ENCODE measurements around the gene SEMA4C. TPM values are rescaled to one million over a fixed set of nuclear protein-coding genes. Genes with fewer than 3 reads are reported as not detected.

Gene SEMA4C
- total and polyA plus RNA-seq, 9 of the 15 experiments (the other 6 are each of a cell fraction or from before 2014, with no cell fraction given): 0.32 to 59.7 (median 23.9) TPM

- Histone ChIP-seq H3K36me3 (ENCODE audit: control insufficient read depth, insufficient read depth, low read length) (peaks cover 78% of the 10 kb centered on the region), H4K20me1 (replicated peaks; ENCODE audit: control insufficient read depth, insufficient read depth, low read length) (no peaks in the 10 kb centered on the region), H3K9me3 (replicated peaks; ENCODE audit: control insufficient read depth, insufficient read depth, low read depth, low read length) (no peaks in the 10 kb centered on the region), H3K9me1 (ENCODE audit: control insufficient read depth, insufficient read depth, low read length) (no peaks in the 10 kb centered on the region), H3K4me1 (replicated peaks in 1 of 2; ENCODE audit: control insufficient read depth in 2 of 2, insufficient read depth in 2 of 2, low read length in 2 of 2) (peaks cover 69 to 84% of the 10 kb centered on the region in 2 experiments), H3K9ac (ENCODE audit: insufficient read depth in 1 of 2, low read depth in 2 of 2, low read length in 2 of 2) (peak overlapping the region; percentile 72 to 93; a peak in 3 of 4 replicates), H3K79me2 (ENCODE audit: control insufficient read depth, insufficient read depth, low read length) (peaks cover 92% of the 10 kb centered on the region), H3K27ac (ENCODE audit: extremely low read depth, low read depth, low read length) (peak overlapping the region; percentile 77), H2AFZ (ENCODE audit: low read depth, low read length) (no peak overlapping the region), H3K27me3 (ENCODE audit: control insufficient read depth in 2 of 2, insufficient read depth in 2 of 2, low read length in 2 of 2) (no peaks in the 10 kb centered on the region), H3K4me3 (peak overlapping the region; percentile 45; the same call in 1 of the 2 replicates), H3K4me2 (ENCODE audit: insufficient read depth, low read length) (peak overlapping the region; percentile 91)
- ATAC-seq (peak; percentile 23), DNase-seq (ENCODE audit: extremely low read depth in 1 of 4, low spot score in 3 of 4) (peak in 2 of 4 experiments; percentile 42 to 51), FAIRE-seq (peak; percentile 15)
- in situ Hi-C loops (cut with MboI) (no loop called here), intact Hi-C loops (cut with micrococcal nuclease) (no loop called here)
- WGBS (ENCODE audit: insufficient coverage, low coverage, missing lambda C conversion rate): 16% methylated on average over 6 of the region's 6 CpGs
- no TSS peak for BruUV-seq (replicated peaks)
- CTCF ChIA-PET (ENCODE audit: low intra/inter-chr PET ratio): no interaction called here
- POLR2A ChIA-PET: interaction anchor here (0.6 to 9.0 kb wide), 7 partner anchors 8 to 1816 kb away, joined by 3 to 112 read pairs (median 5); no protein-coding TSS in a partner anchor
- TF ChIP-seq CHD1 (IDR thresholded peaks at IDR 0.05; ENCODE audit: low read length) (peak; percentile 31), PCBP1 (IDR thresholded peaks at IDR 0.05; ENCODE audit: low read depth, low read length, poor library complexity, severe bottlenecking) (no peak), MTA3 (IDR thresholded peaks at IDR 0.05; ENCODE audit: borderline replicate concordance) (peak; percentile 13; the same call in 1 of the 2 replicates), COPS2 (conservative IDR thresholded peaks at IDR 0.05) (no peak), RBBP5 (IDR thresholded peaks at IDR 0.05; ENCODE audit: borderline replicate concordance, insufficient read depth, low read length, poor library complexity, severe bottlenecking) (peak; percentile 15), NCOA6 (IDR thresholded peaks at IDR 0.05) (no peak), MTA2 (IDR thresholded peaks at IDR 0.05; ENCODE audit: low read depth) (no peak), CBFA2T3 (IDR thresholded peaks at IDR 0.05) (peak; percentile 53), HOMEZ (CRISPR knock-in tag; IDR thresholded peaks at IDR 0.05) (no peak), ZNF280A (IDR thresholded peaks at IDR 0.05; ENCODE audit: low read depth, partially characterized antibody) (no peak), HMG20A (CRISPR knock-in tag; conservative IDR thresholded peaks at IDR 0.05) (no peak), CBFA2T2 (conservative IDR thresholded peaks at IDR 0.05) (0 out of 2 replicates have a peak, but pooled peaks have one; percentile 26), WHSC1 (IDR thresholded peaks at IDR 0.05; ENCODE audit: low read length) (peak; percentile 71)
These were observed 21.0 kb upstream of the SEMA4C start for GRCh38 chr2:96890726-96891385.
